GM12878 (cell line): ENCODE results near the gene GSTA3.

ENCODE experiments used
- CTCF ChIP-seq, 3 experiments: IDR thresholded peaks in 2 of 3; conservative IDR thresholded peaks in 1 of 3; 2 replicates each; pipeline ENCODE4 v1.5.1; 2011; ENCODE audit warnings: low read depth in 3 of 3, low read length in 3 of 3, mild to moderate bottlenecking in 3 of 3, control low read depth in 2 of 3, moderate library complexity in 2 of 3, inconsistent platforms in 1 of 3, mixed read lengths in 1 of 3; ENCODE audit not compliant: control insufficient read depth in 2 of 3, insufficient read depth in 1 of 3; ENCODE audit errors: extremely low read depth in 1 of 3
- HDGF ChIP-seq: fragments of 450-650 bp; IDR thresholded peaks from 2 replicates; pipeline ENCODE4 v1.6.1; 2016; ENCODE audit warnings: antibody characterized with exemption
- MAX ChIP-seq: IDR thresholded peaks from 2 replicates; pipeline ENCODE4 v1.6.1; 2012; ENCODE audit warnings: low read depth, low read length, improper control_type of control experiment
- SKIL ChIP-seq: fragments of 450-650 bp; IDR thresholded peaks from 2 replicates; pipeline ENCODE4 v1.6.1; 2017; ENCODE audit warnings: mild to moderate bottlenecking, low read depth, inconsistent platforms; ENCODE audit not compliant: poor library complexity, severe bottlenecking
- SMAD1 ChIP-seq: fragments of 450-650 bp; IDR thresholded peaks from 2 replicates; pipeline ENCODE4 v1.6.1; 2018; ENCODE audit warnings: mild to moderate bottlenecking, low read depth; ENCODE audit not compliant: partially characterized antibody

GRCh38 chr6:52877786-52878185 is 31.7 kb downstream of the GSTA3 start:
- TF ChIP-seq CTCF (IDR thresholded peaks at IDR 0.05 in 2 of 3, conservative IDR thresholded peaks at IDR 0.05 in 1 of 3; ENCODE audit: control insufficient read depth in 2 of 3, extremely low read depth in 1 of 3, insufficient read depth in 1 of 3, low read depth in 3 of 3, low read length in 3 of 3) (no peak), SMAD1 (no peak), HDGF (no peak), MAX (no peak), SKIL (no peak)
